CD4-positive, alpha-beta T cell treated with Interleukin-6 for 4 hours (primary cell): ENCODE results near the gene CAPN7.

Experiments used
- DNase-seq: peaks from one replicate; pipeline ENCODE4 v3.0.0-alpha.2; 2020; ENCODE audit warnings: mixed read lengths

The CAPN7 gene

GRCh38 chr3:15301761-15302160, 95.7 kb downstream of the CAPN7 start:
- no peak for DNase-seq
